A673 (cell line): ENCODE data around the gene TMEM42. TPM values are rescaled to one million over a fixed set of nuclear protein-coding genes. Genes with fewer than 3 reads are reported as not detected.

Source experiments
- BruUV-seq: library from RNA; stranded (reverse); fragments of 400-500 nt; replicated peaks from 2 replicates; lab custom pipeline; 2021; lab: Mats Ljungman, UMichigan
- CTCF ChIA-PET: fragments of 300-600 bp; sonication (Branson Sonifier 250); formaldehyde crosslinking; loops from one replicate; lab custom pipeline; 2022; ENCODE audit warnings: antibody characterized with exemption; lab: Charles Lee
- POLR2A ChIA-PET: fragments of 300-600 bp; sonication (Branson Sonifier 250); formaldehyde crosslinking; loops from one replicate; lab custom pipeline; 2022; ENCODE audit warnings: antibody characterized with exemption; ENCODE audit not compliant: low non-redundant PET; lab: Charles Lee
- DNase-seq: peaks from one replicate; pipeline ENCODE4 v3.0.0-alpha.2; 2015; ENCODE audit warnings: low spot score
- H3K27ac ChIP-seq: fragments of 200-600 bp; sonication (generic); 2 replicates; pipeline ENCODE4 v1.5.1; 2016; ENCODE audit warnings: mixed run types, low read depth, mild to moderate bottlenecking, mixed read lengths, antibody characterized with exemption, low read length; ENCODE audit not compliant: poor library complexity, severe bottlenecking
- H3K27me3 ChIP-seq: fragments of 200-600 bp; sonication (generic); replicated peaks from 2 replicates; pipeline ENCODE4 v1.6.1; 2017; ENCODE audit warnings: mixed run types, low read depth, mild to moderate bottlenecking, mixed read lengths, antibody characterized with exemption, low read length; ENCODE audit not compliant: insufficient read depth, poor library complexity
- H3K36me3 ChIP-seq: fragments of 200-600 bp; sonication (generic); 2 replicates; pipeline ENCODE4 v1.6.1; 2016; ENCODE audit warnings: mixed run types, mild to moderate bottlenecking, mixed read lengths, antibody characterized with exemption, low read length; ENCODE audit not compliant: insufficient read depth, poor library complexity, severe bottlenecking
- H3K4me1 ChIP-seq: fragments of 200-600 bp; sonication (generic); 2 replicates; pipeline ENCODE4 v1.6.1; 2017; ENCODE audit warnings: mixed run types, mild to moderate bottlenecking, mixed read lengths, antibody characterized with exemption, low read length; ENCODE audit not compliant: insufficient read depth, poor library complexity, severe bottlenecking
- H3K4me3 ChIP-seq: fragments of 200-600 bp; sonication (generic); 2 replicates; pipeline ENCODE4 v1.5.1; 2016; ENCODE audit warnings: low read depth, mixed run types, mild to moderate bottlenecking, mixed read lengths, low read length; ENCODE audit not compliant: poor library complexity, severe bottlenecking
- H3K9me3 ChIP-seq: fragments of 200-600 bp; sonication (generic); 2 replicates; pipeline ENCODE4 v1.6.1; 2016; ENCODE audit warnings: mixed run types, low read depth, mild to moderate bottlenecking, mixed read lengths, antibody characterized with exemption, low read length; ENCODE audit not compliant: poor library complexity, severe bottlenecking
- CTCF ChIP-seq: fragments of 300-800, 200-600 bp; sonication (generic); conservative IDR thresholded peaks from 2 replicates; pipeline ENCODE4 v1.5.1; 2017; ENCODE audit warnings: low read depth, mild to moderate bottlenecking, antibody characterized with exemption, low read length, moderate library complexity, mixed read lengths
- EZH2 ChIP-seq: fragments of 200-600 bp; sonication (generic); IDR thresholded peaks from 2 replicates; pipeline ENCODE4 v1.6.1; 2017; ENCODE audit warnings: borderline replicate concordance, low read depth, mild to moderate bottlenecking, mixed read lengths, antibody characterized with exemption, low read length; ENCODE audit not compliant: poor library complexity, severe bottlenecking
- intact Hi-C: fragments of 100-400 bp; cut with micrococcal nuclease; formaldehyde crosslinking; loops from one replicate; pipeline ENCODE4 v1.10.0; 2022; ENCODE audit not compliant: unreplicated experiment
- total RNA-seq: library from RNA; stranded (reverse); gene quantifications from 2 replicates; pipeline ENCODE4 v1.2.3, GENCODE V29; 2021

Gene TMEM42
- total RNA-seq, 1 experiment from 2014 or later, result 6.5 TPM

GRCh38 chr3:44865272-44866035, 3.7 kb downstream of the TMEM42 start:
- DNase-seq, result no peak
- H3K4me1 ChIP-seq, result no peaks in the 10 kb centered on the region
- no peaks in the 10 kb centered on the region for H3K36me3 ChIP-seq
- POLR2A ChIA-PET, result no interaction called here
- H3K27ac ChIP-seq, result no peak overlapping the region
- no TSS peak for BruUV-seq
- H3K27me3 ChIP-seq, result no peaks in the 10 kb centered on the region
- no peaks in the 10 kb centered on the region for H3K9me3 ChIP-seq
- intact Hi-C loops, result no loop called here
- TF ChIP-seq EZH2 (no peak), CTCF (no peak)
- H3K4me3 ChIP-seq, result no peak overlapping the region
- CTCF ChIA-PET, result no interaction called here

GRCh38 chr3:44867421-44868111, 5.9 kb downstream of the TMEM42 start:
- no peaks in the 10 kb centered on the region for H3K36me3 ChIP-seq
- TF ChIP-seq CTCF (no peak), EZH2 (no peak)
- ChIA-PET CTCF (no interaction called here), POLR2A (no interaction called here)
- H3K4me1 ChIP-seq, result no peaks in the 10 kb centered on the region
- no peak overlapping the region for H3K27ac ChIP-seq
- no peak overlapping the region for H3K4me3 ChIP-seq
- H3K27me3 ChIP-seq, result no peaks in the 10 kb centered on the region
- intact Hi-C loops, result no loop called here
- H3K9me3 ChIP-seq, result no peaks in the 10 kb centered on the region
- no peak for DNase-seq
- BruUV-seq, result no TSS peak

DNA sequence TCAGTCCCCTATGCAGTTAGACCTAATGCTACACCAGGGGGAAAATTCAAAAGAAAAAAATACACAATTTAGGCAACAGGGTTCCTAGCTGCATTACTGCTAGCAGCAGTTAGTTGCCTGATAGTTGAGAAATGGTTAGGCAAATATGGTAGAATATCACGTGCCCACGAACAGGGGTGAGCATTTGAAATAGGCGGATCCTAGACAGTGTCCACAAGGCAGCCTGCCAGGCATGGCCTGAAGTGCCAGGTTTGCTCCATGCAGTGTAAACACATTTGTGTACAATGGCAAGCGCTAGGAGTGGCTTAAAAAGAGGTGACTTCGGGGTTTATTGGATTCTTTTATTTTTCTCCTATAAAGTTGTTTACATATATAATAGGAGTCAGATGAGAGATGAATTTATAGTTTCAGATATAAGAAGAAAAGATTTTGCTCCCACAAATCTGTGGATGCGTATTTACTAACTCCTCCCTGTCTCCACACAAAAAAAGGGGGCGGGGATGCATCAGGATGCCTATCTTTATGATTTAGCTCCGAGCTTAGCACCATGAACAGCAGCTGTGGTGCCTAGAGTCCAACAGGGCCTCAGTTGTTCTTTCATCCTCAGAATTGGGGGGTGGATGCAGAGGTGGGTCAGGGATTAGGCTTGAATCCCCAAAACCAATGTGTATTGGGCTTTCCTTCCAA, 8.8 kb downstream of the TMEM42 start:
- H3K27me3 ChIP-seq, result no peaks in the 10 kb centered on the region
- POLR2A ChIA-PET, result interaction anchor here (0.5 kb wide), 1 partner anchor 17 kb away, joined by 4 read pairs; no protein-coding TSS in a partner anchor
- H3K9me3 ChIP-seq, result no peaks in the 10 kb centered on the region
- no peak for TF ChIP-seq CTCF
- CTCF ChIA-PET, result no interaction called here
- H3K36me3 ChIP-seq, result no peaks in the 10 kb centered on the region
- no peak overlapping the region for H3K27ac ChIP-seq
- H3K4me1 ChIP-seq, result no peaks in the 10 kb centered on the region
- no peak overlapping the region for H3K4me3 ChIP-seq
- no peak for DNase-seq
- BruUV-seq, result no TSS peak
- intact Hi-C loops, result no loop called here
